Endodermal cell (in vitro differentiated cells): ENCODE results near the gene SYNJ2. TPM values are rescaled to one million over a fixed set of nuclear protein-coding genes. Genes with fewer than 3 reads are reported as not detected.

Experiments
- DNase-seq: peaks from one replicate; pipeline ENCODE4 v3.0.0-alpha.2; 2017
- H3K27ac ChIP-seq: 2 replicates; pipeline ENCODE4 v1.5.1; 2013; ENCODE audit warnings: mild to moderate bottlenecking, low read depth, low read length, moderate library complexity
- H3K27me3 ChIP-seq: 2 replicates; pipeline ENCODE4 v1.6.1; 2013; ENCODE audit warnings: mild to moderate bottlenecking, low read length, moderate library complexity; ENCODE audit not compliant: insufficient read depth, control insufficient read depth, poor library complexity, severe bottlenecking
- H3K36me3 ChIP-seq: 2 replicates; pipeline ENCODE4 v1.7.0; 2013; ENCODE audit warnings: mild to moderate bottlenecking, low read length, moderate library complexity; ENCODE audit not compliant: control insufficient read depth, insufficient read depth
- H3K4me1 ChIP-seq: one replicate; pipeline ENCODE4 v1.7.0; 2013; ENCODE audit warnings: low read length; ENCODE audit not compliant: control insufficient read depth, insufficient read depth
- H3K4me3 ChIP-seq: 2 replicates; pipeline ENCODE4 v1.5.1; 2013; ENCODE audit warnings: mild to moderate bottlenecking, low read length, moderate library complexity
- H3K9ac ChIP-seq: 2 replicates; pipeline ENCODE4 v1.6.1; 2013; ENCODE audit warnings: mild to moderate bottlenecking, low read length, moderate library complexity; ENCODE audit not compliant: poor library complexity, severe bottlenecking; ENCODE audit errors: extremely low read depth
- H3K9me3 ChIP-seq: 2 replicates; pipeline ENCODE4 v1.6.1; 2013; ENCODE audit warnings: mild to moderate bottlenecking, low read length, moderate library complexity; ENCODE audit not compliant: control insufficient read depth
- H3K27ac Mint-ChIP-seq: 2 replicates; pipeline ENCODE4 v1.8.0; 2020; ENCODE audit warnings: mixed read lengths
- H3K27me3 Mint-ChIP-seq: 2 replicates; pipeline ENCODE4 v1.8.0; 2021; ENCODE audit warnings: mild to moderate bottlenecking, mixed read lengths; ENCODE audit not compliant: insufficient read depth
- H3K36me3 Mint-ChIP-seq: 2 replicates; pipeline ENCODE4 v1.8.0; 2020; ENCODE audit warnings: low read depth, mixed read lengths
- H3K4me1 Mint-ChIP-seq: 2 replicates; pipeline ENCODE4 v1.8.0; 2020; ENCODE audit warnings: mixed read lengths
- H3K4me3 Mint-ChIP-seq: 2 replicates; pipeline ENCODE4 v1.8.0; 2020; ENCODE audit warnings: mild to moderate bottlenecking, moderate library complexity, mixed read lengths
- H3K9me3 Mint-ChIP-seq: 2 replicates; pipeline ENCODE4 v1.8.0; 2020; ENCODE audit warnings: mild to moderate bottlenecking, mixed read lengths
- CTCF ChIP-seq: fragments of 200-600 bp; sonication (generic); conservative IDR thresholded peaks from 2 replicates; pipeline ENCODE4 v1.5.0; 2021; ENCODE audit warnings: antibody characterized with exemption, mild to moderate bottlenecking
- WGBS, 2 experiments: methylation state at CpG; one replicate each; pipeline versions ENCODE4 v1.1.5 to v1.1.7; 2013; ENCODE audit warnings: missing lambda C conversion rate in 2 of 2, mixed read lengths in 1 of 2; ENCODE audit not compliant: insufficient coverage in 1 of 2, insufficient read length in 1 of 2; 5-methylcytosine and 5-hydroxymethylcytosine counted together
- total RNA-seq, 2 donors: library from RNA; stranded (reverse); fragmentation: NEBNext Ultra II Directional in 1 of 2; extraction: Animal tissue kit (Norgen Biotek cat#: 25700) in 1 of 2; gene quantifications; 2 replicates in 1 of 2; 3 replicates in 1 of 2; pipeline ENCODE4 v1.2.1, GENCODE V29; 2021

Gene SYNJ2
- total RNA-seq, 2 donors from 2014 or later = 21.2 to 32.8 TPM

- 94 to 97% methylated on average over 3 to 6 of the region's 6 CpGs for WGBS, 2 experiments
- Histone ChIP-seq H3K27me3 (no peaks in the 10 kb centered on the region), H3K4me3 (no peak overlapping the region), H3K4me1 (peaks cover 13% of the 10 kb centered on the region), H3K36me3 (no peaks in the 10 kb centered on the region), H3K9ac (no peak overlapping the region), H3K27ac (no peak overlapping the region), H3K9me3 (peaks cover 27% of the 10 kb centered on the region)
- Mint-ChIP-seq H3K4me1 (peaks cover 23% of the 10 kb centered on the region), H3K4me3 (no peak overlapping the region), H3K9me3 (peaks cover 30% of the 10 kb centered on the region), H3K27me3 (no peaks in the 10 kb centered on the region), H3K27ac (no peak overlapping the region), H3K36me3 (peaks cover 6% of the 10 kb centered on the region)
- TF ChIP-seq CTCF = no peak
- no peak for DNase-seq
These were observed 26.0 kb upstream of the SYNJ2 start for GRCh38 chr6:157955675-157956074.

- peaks cover 23% of the 10 kb centered on the region for H3K4me1 Mint-ChIP-seq
- no peaks in the 10 kb centered on the region for H3K27me3 ChIP-seq
- 95 to 97% methylated on average over 12 of the region's 12 CpGs for WGBS, 2 experiments
- no peak overlapping the region for H3K4me3 ChIP-seq
- no peaks in the 10 kb centered on the region for H3K36me3 ChIP-seq
- H3K36me3 Mint-ChIP-seq = peaks cover 6% of the 10 kb centered on the region
- H3K9me3 Mint-ChIP-seq = peaks cover 30% of the 10 kb centered on the region
- peaks cover 27% of the 10 kb centered on the region for H3K9me3 ChIP-seq
- H3K9ac ChIP-seq = no peak overlapping the region
- TF ChIP-seq CTCF = no peak
- H3K27ac ChIP-seq = no peak overlapping the region
- H3K4me1 ChIP-seq = peaks cover 13% of the 10 kb centered on the region
- H3K27ac Mint-ChIP-seq = no peak overlapping the region
- DNase-seq = no peak
- no peaks in the 10 kb centered on the region for H3K27me3 Mint-ChIP-seq
- no peak overlapping the region for H3K4me3 Mint-ChIP-seq
These were observed 25.4 kb upstream of the SYNJ2 start for GRCh38 chr6:157956171-157956730.

- no peaks in the 10 kb centered on the region for H3K36me3 ChIP-seq
These were observed 22.0 kb upstream of the SYNJ2 start for GRCh38 chr6:157959451-157960227.

More at GRCh38 chr6:157959451-157960227, 22.0 kb upstream of the SYNJ2 start:
- peaks cover 27% of the 10 kb centered on the region for H3K9me3 ChIP-seq
- Mint-ChIP-seq H3K9me3 (peaks cover 30% of the 10 kb centered on the region), H3K27ac (no peak overlapping the region), H3K4me1 (peaks cover 12% of the 10 kb centered on the region), H3K4me3 (no peak overlapping the region), H3K27me3 (no peaks in the 10 kb centered on the region), H3K36me3 (peaks cover 6% of the 10 kb centered on the region)
- H3K4me3 ChIP-seq = no peak overlapping the region
- DNase-seq = no peak
- 89% methylated on average over 1 of the region's 1 CpG; no CpG with 5 or more reads in 1 of the 2 experiments for WGBS, 2 experiments
- no peak overlapping the region for H3K27ac ChIP-seq
- TF ChIP-seq CTCF = no peak
- H3K4me1 ChIP-seq = peaks cover 8% of the 10 kb centered on the region
- H3K27me3 ChIP-seq = no peaks in the 10 kb centered on the region
- H3K9ac ChIP-seq = no peak overlapping the region
